HCT116 (cell line): ENCODE measurements around the gene APBA1. TPM values are rescaled to one million over a fixed set of nuclear protein-coding genes. Genes with fewer than 3 reads are reported as not detected.

Source experiments
- ATAC-seq: fragments of 200-7000 bp; cut with Tn5 transposase; 2 replicates; pipeline ENCODE4 v1.9.1; 2020; ENCODE audit warnings: mild to moderate bottlenecking, moderate library complexity
- BruUV-seq: library from RNA; stranded (reverse); fragments of 400-500 nt; replicated peaks from 2 replicates; lab custom pipeline; 2021; lab: Mats Ljungman, UMichigan
- CTCF ChIA-PET: fragments of 300-600 bp; sonication (Branson Sonifier 250); formaldehyde crosslinking; loops from one replicate; lab custom pipeline; 2021; ENCODE audit warnings: antibody characterized with exemption; lab: Charles Lee
- POLR2A ChIA-PET: fragments of 300-600, 350-600 bp; sonication (Branson Sonifier 250); formaldehyde crosslinking; loops from one replicate; lab custom pipeline; 2021; ENCODE audit warnings: antibody characterized with exemption; lab: Charles Lee
- RAD21 ChIA-PET, 2 experiments: fragments of 300-600 bp; sonication (Branson Sonifier 250); formaldehyde crosslinking; loops; one replicate each; lab custom pipeline; 2023; ENCODE audit warnings: low total read pairs in 2 of 2; ENCODE audit not compliant: uncharacterized antibody in 2 of 2, unreplicated experiment in 2 of 2, low non-redundant PET in 1 of 2; lab: Charles Lee
- DNase-seq: peaks from one replicate; pipeline ENCODE4 v3.0.0-alpha.2; 2010; ENCODE audit warnings: low read depth, low spot score
- H2AFZ ChIP-seq: fragments of 200-600 bp; shearing (Covaris generic), sonication (generic); 2 replicates; pipeline ENCODE4 v1.6.1; 2017; ENCODE audit warnings: low read depth, mixed run types, mixed read lengths, antibody characterized with exemption, low read length; ENCODE audit not compliant: poor library complexity, severe bottlenecking
- H3K27ac ChIP-seq: 2 replicates; pipeline ENCODE4 v1.5.1; 2012; ENCODE audit warnings: low read depth, low read length
- H3K27me3 ChIP-seq: fragments of 200-600 bp; sonication (generic); 2 replicates; pipeline ENCODE4 v1.6.1; 2016; ENCODE audit warnings: mixed run types, low read length, mixed read lengths; ENCODE audit not compliant: insufficient read depth
- H3K36me3 ChIP-seq, 2 experiments: fragments of 200-500 bp in 1 of 2; fragments of 200-600 bp in 1 of 2; sonication (Bioruptor generic) in 1 of 2; sonication (generic) in 1 of 2; 2 replicates each; pipeline versions ENCODE4 v1.5.1 to v1.6.1; 2014 to 2016; ENCODE audit warnings: low read length in 2 of 2, inconsistent platforms in 1 of 2, mixed read lengths in 1 of 2, mixed run types in 1 of 2; ENCODE audit not compliant: insufficient read depth in 2 of 2, control insufficient read depth in 1 of 2
- H3K4me1 ChIP-seq, 2 experiments: fragments of 200-600 bp in 1 of 2; sonication (generic) in 1 of 2; 2 replicates each; pipeline versions ENCODE4 v1.5.1 to v1.6.1; 2012 to 2017; ENCODE audit warnings: low read length in 2 of 2, inconsistent platforms in 1 of 2, mild to moderate bottlenecking in 1 of 2, mixed read lengths in 1 of 2, mixed run types in 1 of 2, moderate library complexity in 1 of 2; ENCODE audit not compliant: insufficient read depth in 2 of 2, control insufficient read depth in 1 of 2
- H3K4me2 ChIP-seq: fragments of 200-600 bp; sonication (generic); 2 replicates; pipeline ENCODE4 v1.6.1; 2017; ENCODE audit warnings: mixed run types, low read length, mixed read lengths
- H3K4me3 ChIP-seq, 2 experiments: fragments of 200-600 bp in 1 of 2; sonication (generic) in 1 of 2; replicated peaks in 1 of 2; 2 replicates each; pipeline ENCODE4 v1.5.1; 2011 to 2016; ENCODE audit warnings: low read length in 2 of 2, control low read depth in 1 of 2, low read depth in 1 of 2, mild to moderate bottlenecking in 1 of 2, mixed read lengths in 1 of 2, mixed run types in 1 of 2
- H3K79me2 ChIP-seq: fragments of 200-600 bp; sonication (generic); 2 replicates; pipeline ENCODE4 v1.6.1; 2017; ENCODE audit warnings: mild to moderate bottlenecking, mixed run types, low read length, moderate library complexity, mixed read lengths; ENCODE audit not compliant: insufficient read depth
- H3K9ac ChIP-seq: fragments of 200-600 bp; sonication (generic); 2 replicates; pipeline ENCODE4 v1.6.1; 2016; ENCODE audit warnings: low read length, mixed read lengths
- H3K9me2 ChIP-seq: fragments of 200-600 bp; sonication (generic), shearing (Covaris generic); 2 replicates; pipeline ENCODE4 v1.6.1; 2017; ENCODE audit warnings: mixed run types, mild to moderate bottlenecking, moderate library complexity; ENCODE audit not compliant: insufficient read depth
- H3K9me3 ChIP-seq, 2 experiments: fragments of 200-500 bp in 1 of 2; fragments of 200-600 bp in 1 of 2; sonication (Bioruptor generic) in 1 of 2; sonication (generic) in 1 of 2; 2 replicates each; pipeline ENCODE4 v1.6.1; 2014 to 2017; ENCODE audit warnings: low read length in 2 of 2, mixed read lengths in 2 of 2, inconsistent platforms in 1 of 2, low read depth in 1 of 2, mild to moderate bottlenecking in 1 of 2, mixed run types in 1 of 2, moderate library complexity in 1 of 2; ENCODE audit not compliant: control insufficient read depth in 1 of 2, insufficient read depth in 1 of 2
- H4K20me1 ChIP-seq: fragments of 200-600 bp; sonication (generic), shearing (Covaris generic); 2 replicates; pipeline ENCODE4 v1.6.1; 2017; ENCODE audit warnings: mixed run types, mild to moderate bottlenecking, moderate library complexity; ENCODE audit not compliant: insufficient read depth
- CEBPB ChIP-seq: IDR thresholded peaks from 2 replicates; pipeline ENCODE4 v1.6.1; 2012; ENCODE audit warnings: low read depth
- ELF1 ChIP-seq: IDR thresholded peaks from 2 replicates; pipeline ENCODE4 v1.6.1; 2012; ENCODE audit warnings: low read depth, borderline replicate concordance
- EZH2 ChIP-seq: fragments of 200-600 bp; sonication (generic); IDR thresholded peaks from 2 replicates; pipeline ENCODE4 v1.6.1; 2017; ENCODE audit warnings: antibody characterized with exemption, mixed run types
- EZH2phosphoT487 ChIP-seq: fragments of 200-600 bp; IDR thresholded peaks from 2 replicates; pipeline ENCODE4 v1.6.1; 2018; ENCODE audit warnings: antibody characterized with exemption, borderline replicate concordance
- FOSL1 ChIP-seq: IDR thresholded peaks from 2 replicates; pipeline ENCODE4 v1.6.1; 2012; ENCODE audit warnings: low read depth
- POLR2A ChIP-seq: IDR thresholded peaks from 2 replicates; pipeline ENCODE4 v1.7.0; 2011; ENCODE audit warnings: borderline replicate concordance; ENCODE audit not compliant: insufficient read depth, insufficient read length; ENCODE audit errors: extremely low read depth
- POLR2AphosphoS5 ChIP-seq: IDR thresholded peaks from 2 replicates; pipeline ENCODE4 v1.6.1; 2011; ENCODE audit warnings: mild to moderate bottlenecking, low read depth, low read length, moderate library complexity
- SP1 ChIP-seq: IDR thresholded peaks from 2 replicates; pipeline ENCODE4 v1.6.1; 2012; ENCODE audit warnings: low read depth
- SRF ChIP-seq: IDR thresholded peaks from 2 replicates; pipeline ENCODE4 v1.6.1; 2012; ENCODE audit warnings: low read depth
- TCF7L2 ChIP-seq: IDR thresholded peaks from 2 replicates; pipeline ENCODE4 v1.7.0; 2011; ENCODE audit warnings: borderline replicate concordance, inconsistent platforms; ENCODE audit not compliant: insufficient read depth, insufficient read length; ENCODE audit errors: extremely low read depth
- ZFX ChIP-seq: fragments of 450-650 bp; IDR thresholded peaks from 2 replicates; pipeline ENCODE4 v1.6.1; 2017
- intact Hi-C: fragments of 100-400 bp; cut with micrococcal nuclease; formaldehyde crosslinking; loops from 2 replicates; pipeline ENCODE4 v1.10.0; 2022
- total RNA-seq: library from RNA; stranded (reverse); gene quantifications from one replicate; pipeline ENCODE4 v1.2.1, GENCODE V29; 2021; ENCODE audit not compliant: unreplicated experiment
- TF ChIP-seq, protein P1 (sequence below): IDR thresholded peaks from 2 replicates; pipeline ENCODE4 v1.6.1; 2011; ENCODE audit warnings: mild to moderate bottlenecking, low read length, moderate library complexity; ENCODE audit not compliant: insufficient replicate concordance; ENCODE audit errors: extremely low read depth
- TF ChIP-seq, protein P2 (sequence below): IDR thresholded peaks from 2 replicates; pipeline ENCODE4 v1.6.1; 2012

The APBA1 gene
- total RNA-seq, 1 experiment from 2014 or later: 0.20 TPM

DNA sequence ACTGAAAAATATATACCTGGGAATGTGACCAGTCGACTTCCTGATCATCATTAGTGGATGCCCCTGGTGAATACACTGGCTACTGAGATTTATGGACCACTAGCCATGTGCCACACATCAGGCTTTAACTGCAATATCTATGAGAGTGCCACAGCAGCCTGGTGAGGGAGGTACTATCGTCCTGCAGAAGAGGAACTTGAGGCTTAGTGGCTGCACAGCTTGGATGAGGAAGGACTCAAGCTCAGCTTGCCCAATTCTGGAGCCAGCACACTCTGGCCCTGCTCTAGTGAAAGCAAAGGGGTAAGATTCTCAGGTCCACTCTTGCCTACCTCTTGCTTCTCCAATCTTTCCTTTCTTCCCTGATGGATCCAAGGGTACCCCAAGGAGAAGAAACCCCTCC, 217.8 kb downstream of the APBA1 start (continued):
- TF ChIP-seq, protein P1, sequence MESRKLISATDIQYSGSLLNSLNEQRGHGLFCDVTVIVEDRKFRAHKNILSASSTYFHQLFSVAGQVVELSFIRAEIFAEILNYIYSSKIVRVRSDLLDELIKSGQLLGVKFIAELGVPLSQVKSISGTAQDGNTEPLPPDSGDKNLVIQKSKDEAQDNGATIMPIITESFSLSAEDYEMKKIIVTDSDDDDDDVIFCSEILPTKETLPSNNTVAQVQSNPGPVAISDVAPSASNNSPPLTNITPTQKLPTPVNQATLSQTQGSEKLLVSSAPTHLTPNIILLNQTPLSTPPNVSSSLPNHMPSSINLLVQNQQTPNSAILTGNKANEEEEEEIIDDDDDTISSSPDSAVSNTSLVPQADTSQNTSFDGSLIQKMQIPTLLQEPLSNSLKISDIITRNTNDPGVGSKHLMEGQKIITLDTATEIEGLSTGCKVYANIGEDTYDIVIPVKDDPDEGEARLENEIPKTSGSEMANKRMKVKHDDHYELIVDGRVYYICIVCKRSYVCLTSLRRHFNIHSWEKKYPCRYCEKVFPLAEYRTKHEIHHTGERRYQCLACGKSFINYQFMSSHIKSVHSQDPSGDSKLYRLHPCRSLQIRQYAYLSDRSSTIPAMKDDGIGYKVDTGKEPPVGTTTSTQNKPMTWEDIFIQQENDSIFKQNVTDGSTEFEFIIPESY: no peak
- TF ChIP-seq POLR2AphosphoS5 (no peak), EZH2phosphoT487 (no peak)

DNA sequence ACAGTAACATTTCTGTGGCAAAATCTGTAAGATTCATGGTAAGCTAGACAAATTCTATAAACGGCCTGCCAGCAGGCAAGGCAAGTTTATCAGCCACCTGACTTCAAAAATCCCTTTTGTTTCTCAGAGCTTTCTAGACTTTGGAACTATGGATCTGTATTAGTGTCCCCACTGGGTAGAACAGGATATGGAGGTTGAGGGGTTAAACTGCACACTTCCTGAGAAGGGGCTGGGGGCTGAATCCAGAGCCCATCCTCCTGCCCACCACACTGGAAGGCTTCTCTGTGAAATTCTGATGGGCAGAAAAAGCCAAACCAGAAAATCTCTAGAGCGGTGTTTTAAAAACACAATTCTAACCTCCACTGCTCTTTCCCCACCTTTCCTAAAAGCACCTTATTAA, 218.4 kb downstream of the APBA1 start:
- Histone ChIP-seq H3K4me2 (no peak overlapping the region), H3K4me3 (no peak overlapping the region), H2AFZ (no peak overlapping the region), H3K9me3 (no peaks in the 10 kb centered on the region), H3K9ac (no peak overlapping the region), H3K36me3 (no peaks in the 10 kb centered on the region), H3K27me3 (peaks cover 51% of the 10 kb centered on the region), H4K20me1 (no peaks in the 10 kb centered on the region), H3K79me2 (no peaks in the 10 kb centered on the region), H3K4me1 (no peaks in the 10 kb centered on the region), H3K9me2 (no peaks in the 10 kb centered on the region), H3K27ac (no peak overlapping the region)
- BruUV-seq: no TSS peak
- intact Hi-C loops: no loop called here
- ChIA-PET RAD21 (no interaction called here), POLR2A (no interaction called here), CTCF (no interaction called here)
- ATAC-seq (no peak), DNase-seq (no peak)
- TF ChIP-seq CEBPB (no peak), SP1 (no peak), SRF (no peak), FOSL1 (no peak), ELF1 (no peak), ZFX (no peak), POLR2A (no peak), TCF7L2 (no peak), POLR2AphosphoS5 (no peak), EZH2 (no peak)
- TF ChIP-seq, protein P2, sequence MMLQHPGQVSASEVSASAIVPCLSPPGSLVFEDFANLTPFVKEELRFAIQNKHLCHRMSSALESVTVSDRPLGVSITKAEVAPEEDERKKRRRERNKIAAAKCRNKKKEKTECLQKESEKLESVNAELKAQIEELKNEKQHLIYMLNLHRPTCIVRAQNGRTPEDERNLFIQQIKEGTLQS: no peak
- TF ChIP-seq, protein P1: no peak
